Stimulated activated naive CD8-positive, alpha-beta T cell treated with anti-CD3 and anti-CD28 coated beads, Interleukin-15, amount 100 ng/mL, for 72 hours (primary cell): Measurements from ENCODE around the gene ZNF441.
"Not testable (repeated sequence)": the region's sequence is repeated elsewhere in the genome, so short reads cannot be mapped to it uniquely, and the experiment has no call there.

ENCODE experiments used
- ATAC-seq: fragments of 150-1000 bp; cut with Tn5 transposase; 2 replicates; pipeline ENCODE4 v1.10.0; 2021; ENCODE audit warnings: mild to moderate bottlenecking, moderate library complexity
- DNase-seq, 2 donors: peaks; one replicate each; pipeline ENCODE4 v3.0.0; 2021 to 2022
- H3K27ac Mint-ChIP-seq, 2 donors: one replicate each; pipeline ENCODE4 v1.8.0; 2022; ENCODE audit warnings: mild to moderate bottlenecking in 2 of 2, mixed read lengths in 2 of 2, moderate library complexity in 2 of 2
- H3K27me3 Mint-ChIP-seq: one replicate; pipeline ENCODE4 v1.8.0; 2022; ENCODE audit warnings: mixed read lengths
- H3K4me1 Mint-ChIP-seq: one replicate; pipeline ENCODE4 v1.8.0; 2022; ENCODE audit warnings: mild to moderate bottlenecking, mixed read lengths
- H3K4me3 Mint-ChIP-seq, 2 donors: one replicate each; pipeline ENCODE4 v1.8.0; 2022; ENCODE audit warnings: mild to moderate bottlenecking in 2 of 2, mixed read lengths in 2 of 2, moderate library complexity in 1 of 2
- H3K9me3 Mint-ChIP-seq, 2 donors: one replicate each; pipeline ENCODE4 v1.8.0; 2022; ENCODE audit warnings: mixed read lengths in 2 of 2

The ZNF441 gene

DNA sequence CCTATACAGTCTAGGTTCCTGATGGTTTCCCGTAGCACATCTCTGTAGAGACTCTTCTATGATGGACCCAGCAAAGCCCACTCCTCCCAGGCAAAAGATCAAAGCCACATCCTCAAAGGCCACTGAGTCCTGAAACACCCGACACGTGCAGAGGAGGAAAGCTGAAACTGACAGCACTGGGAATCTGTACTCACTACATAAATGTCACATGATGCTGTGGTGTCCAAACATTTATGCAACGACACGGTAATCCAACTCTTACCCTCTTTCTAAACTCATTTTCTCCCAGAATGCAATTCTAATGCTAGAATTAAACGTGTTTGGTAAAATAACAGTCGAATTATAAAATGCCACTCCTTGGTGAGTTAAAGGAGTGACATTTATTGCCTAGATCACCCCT is 7.0 kb upstream of the ZNF441 start:
- no peak overlapping the region for H3K4me3 Mint-ChIP-seq
- peaks cover 33% of the 10 kb centered on the region in 2 donors for H3K9me3 Mint-ChIP-seq
- H3K4me1 Mint-ChIP-seq: no peaks in the 10 kb centered on the region
- ATAC-seq (no peak), DNase-seq (no peak)
- H3K27me3 Mint-ChIP-seq: peaks cover 7% of the 10 kb centered on the region
- H3K27ac Mint-ChIP-seq: no peak overlapping the region

DNA sequence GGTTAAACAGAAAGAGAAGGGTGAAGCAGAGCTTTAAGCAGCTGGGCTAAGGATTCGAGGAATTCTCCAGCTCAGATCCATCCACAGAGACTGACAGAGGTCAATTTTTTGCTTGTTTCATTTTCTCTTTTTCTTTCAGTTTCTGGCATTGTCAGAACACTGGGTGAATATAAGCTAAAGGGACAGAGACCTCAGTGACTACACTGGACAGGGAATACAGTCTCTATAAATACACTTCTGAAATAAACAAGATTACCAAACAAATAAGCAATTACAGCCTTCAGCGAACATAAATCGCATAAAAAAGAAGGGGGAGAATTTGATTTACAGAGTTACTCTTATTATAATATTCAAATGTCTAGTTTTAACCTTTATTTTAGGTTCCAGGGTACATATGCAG is 3.7 kb upstream of the ZNF441 start:
- DNase-seq (no peak), ATAC-seq (no peak)
- peaks cover 16 to 23% of the 10 kb centered on the region in 2 donors for H3K9me3 Mint-ChIP-seq
- H3K27ac Mint-ChIP-seq: no peak overlapping the region
- H3K4me3 Mint-ChIP-seq: peak overlapping the region in 1 of 2 donors; percentile 16
- H3K27me3 Mint-ChIP-seq: peaks cover 13% of the 10 kb centered on the region
- peaks cover 14% of the 10 kb centered on the region for H3K4me1 Mint-ChIP-seq

GRCh38 chr19:11763611-11764010 is 3.2 kb upstream of the ZNF441 start:
- Mint-ChIP-seq H3K4me1 (peaks cover 19% of the 10 kb centered on the region), H3K27me3 (peaks cover 13% of the 10 kb centered on the region), H3K27ac (no peak overlapping the region), H3K4me3 (no peak overlapping the region), H3K9me3 (peaks cover 16 to 24% of the 10 kb centered on the region in 2 donors)
- ATAC-seq (no peak), DNase-seq (no peak)

GRCh38 chr19:11767633-11768133 is 883 bp downstream of the ZNF441 start:
- peaks cover 45 to 52% of the 10 kb centered on the region in 2 donors for H3K9me3 Mint-ChIP-seq
- H3K27me3 Mint-ChIP-seq: peaks cover 13% of the 10 kb centered on the region
- H3K4me1 Mint-ChIP-seq: peaks cover 24% of the 10 kb centered on the region
- H3K4me3 Mint-ChIP-seq: peak overlapping the region; percentile 98 to 100
- peak overlapping the region; percentile 90 to 91 for H3K27ac Mint-ChIP-seq
- DNase-seq: peak; percentile 11 to 32
- no peak for ATAC-seq

DNA sequence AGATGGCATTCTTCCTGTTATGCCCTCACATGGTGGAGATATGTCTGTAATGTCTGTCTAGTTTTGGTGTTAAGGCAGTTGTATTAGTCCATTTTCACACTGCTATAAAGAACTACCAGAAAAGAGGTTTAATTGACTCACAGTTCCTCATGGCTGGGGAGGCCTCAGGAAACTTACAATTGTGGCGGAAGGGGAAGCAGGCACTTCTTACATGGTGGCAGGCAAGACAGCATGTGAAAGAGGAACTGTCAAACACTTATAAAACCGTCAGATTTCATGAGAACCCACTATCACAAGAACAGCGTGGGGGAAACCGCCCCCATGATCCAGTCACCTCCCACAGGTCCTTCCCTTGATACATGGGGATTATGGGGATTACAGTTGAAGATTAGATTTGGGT is 3.2 kb downstream of the ZNF441 start:
- Mint-ChIP-seq H3K4me1 (peaks cover 24% of the 10 kb centered on the region), H3K27me3 (peaks cover 4% of the 10 kb centered on the region), H3K4me3 (no peak overlapping the region), H3K9me3 (peaks cover 48 to 60% of the 10 kb centered on the region in 2 donors), H3K27ac (no peak overlapping the region)
- DNase-seq (no peak), ATAC-seq (no peak)

GRCh38 chr19:11771520-11771919 is 4.7 kb downstream of the ZNF441 start:
- ATAC-seq, H3K4me3 Mint-ChIP-seq, H3K27me3 Mint-ChIP-seq, H3K27ac Mint-ChIP-seq, DNase-seq: not testable (repeated sequence)
- H3K4me1 Mint-ChIP-seq: peaks cover 22% of the 10 kb centered on the region
- peaks cover 51 to 58% of the 10 kb centered on the region in 2 donors for H3K9me3 Mint-ChIP-seq

DNA sequence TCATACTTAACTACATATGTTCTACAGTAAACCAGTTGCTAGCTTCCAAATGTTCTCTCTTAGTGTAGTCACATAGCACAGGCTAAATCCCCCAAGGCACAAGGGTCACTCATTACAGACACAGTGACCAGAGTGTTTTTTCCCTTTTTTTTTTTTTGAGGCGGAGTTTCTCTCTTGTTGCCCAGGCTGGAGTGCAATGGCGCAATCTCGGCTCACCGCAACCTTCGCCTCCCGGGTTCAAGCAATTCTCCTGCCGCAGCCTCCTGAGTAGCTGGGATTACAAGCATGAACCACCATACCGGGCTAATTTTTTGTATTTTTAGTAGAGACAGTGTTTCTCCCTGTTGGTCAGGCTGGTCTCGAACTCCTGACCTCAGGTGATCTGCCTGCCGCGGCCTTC is 9.9 kb downstream of the ZNF441 start:
- not testable (repeated sequence) for H3K27me3 Mint-ChIP-seq, H3K4me3 Mint-ChIP-seq, DNase-seq, ATAC-seq, H3K4me1 Mint-ChIP-seq, H3K27ac Mint-ChIP-seq
- peaks cover 44 to 64% of the 10 kb centered on the region in 2 donors for H3K9me3 Mint-ChIP-seq

DNA sequence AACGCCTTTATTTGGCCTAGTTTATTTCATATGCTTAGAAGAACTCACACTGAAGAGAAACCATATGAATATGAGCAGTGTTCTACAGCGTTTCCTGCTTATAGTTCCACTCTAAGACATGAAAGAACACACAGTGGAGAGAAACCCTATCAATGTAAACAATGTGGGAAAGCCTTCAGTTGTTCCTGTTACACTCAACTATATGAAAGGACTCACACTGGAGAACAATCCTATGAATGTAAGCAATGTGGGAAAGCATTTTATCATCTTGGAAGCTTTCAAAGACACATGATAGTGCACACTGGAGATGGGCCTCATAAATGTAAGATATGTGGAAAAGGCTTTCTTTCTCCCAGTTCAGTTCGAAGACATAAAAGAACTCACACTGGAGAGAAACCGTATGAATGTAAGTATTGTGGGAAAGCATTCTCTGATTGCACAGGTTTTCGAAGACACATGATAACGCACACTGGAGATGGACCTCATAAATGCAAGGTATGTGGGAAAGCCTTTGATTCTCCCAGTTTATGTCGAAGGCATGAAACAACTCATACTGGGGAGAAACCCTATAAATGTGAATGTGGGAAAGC is 13.7 kb downstream of the ZNF441 start:
- no peak for ATAC-seq
- Mint-ChIP-seq H3K4me3 (no peak overlapping the region), H3K4me1 (no peaks in the 10 kb centered on the region), H3K27ac (no peak overlapping the region), H3K27me3 (no peaks in the 10 kb centered on the region), H3K9me3 (peaks cover 40 to 70% of the 10 kb centered on the region in 2 donors)
- no peak for DNase-seq

DNA sequence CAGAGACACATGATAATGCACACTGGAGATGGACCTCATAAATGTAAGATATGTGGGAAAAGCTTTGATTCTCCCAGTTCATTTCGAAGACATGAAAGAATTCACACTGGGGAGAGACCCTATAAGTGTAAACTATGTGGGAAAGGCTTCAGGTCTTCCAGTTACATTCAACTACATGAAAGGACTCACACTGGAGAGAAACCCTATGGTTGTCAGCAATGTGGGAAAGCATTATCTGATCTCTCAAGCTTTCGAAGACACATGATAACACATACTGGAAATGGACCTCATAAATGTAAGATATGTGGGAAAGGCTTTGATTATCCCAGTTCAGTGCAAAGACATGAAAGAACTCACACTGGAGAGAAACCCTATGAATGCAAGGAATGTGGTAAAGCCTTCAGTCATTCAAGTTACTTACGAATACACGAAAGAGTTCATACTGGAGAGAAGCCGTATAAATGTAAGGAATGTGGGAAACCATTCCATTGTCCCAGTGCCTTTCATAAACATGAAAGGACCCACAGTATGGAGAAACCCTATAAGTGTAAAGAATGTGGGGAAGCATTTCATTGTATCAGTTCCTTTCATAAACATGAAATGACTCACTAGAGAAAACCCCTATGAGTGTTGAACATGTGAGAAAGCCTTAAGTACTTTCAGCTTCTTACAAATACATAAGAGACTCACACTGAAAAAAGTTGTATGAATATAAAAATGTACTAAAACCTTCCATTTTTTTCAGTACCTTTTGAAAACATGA is 14.7 kb downstream of the ZNF441 start:
- no peak for ATAC-seq
- H3K4me1 Mint-ChIP-seq: no peaks in the 10 kb centered on the region
- H3K27me3 Mint-ChIP-seq: no peaks in the 10 kb centered on the region
- DNase-seq: no peak
- H3K4me3 Mint-ChIP-seq: no peak overlapping the region
- H3K9me3 Mint-ChIP-seq: peaks cover 40 to 71% of the 10 kb centered on the region in 2 donors
- H3K27ac Mint-ChIP-seq: no peak overlapping the region

GRCh38 chr19:11783767-11784166 is 17.0 kb downstream of the ZNF441 start:
- no peak overlapping the region for H3K27ac Mint-ChIP-seq
- no peak for DNase-seq
- H3K27me3 Mint-ChIP-seq: no peaks in the 10 kb centered on the region
- no peaks in the 10 kb centered on the region for H3K4me1 Mint-ChIP-seq
- H3K9me3 Mint-ChIP-seq: peaks cover 45 to 69% of the 10 kb centered on the region in 2 donors
- ATAC-seq: no peak
- H3K4me3 Mint-ChIP-seq: no peak overlapping the region

GRCh38 chr19:11784356-11784755 is 17.6 kb downstream of the ZNF441 start:
- H3K27ac Mint-ChIP-seq: no peak overlapping the region
- DNase-seq (no peak), ATAC-seq (no peak)
- no peak overlapping the region for H3K4me3 Mint-ChIP-seq
- H3K9me3 Mint-ChIP-seq: peaks cover 45 to 75% of the 10 kb centered on the region in 2 donors
- H3K4me1 Mint-ChIP-seq: no peaks in the 10 kb centered on the region
- H3K27me3 Mint-ChIP-seq: no peaks in the 10 kb centered on the region

- H3K4me3 Mint-ChIP-seq: no peak overlapping the region
Observed at GRCh38 chr19:11787536-11787935, 20.7 kb downstream of the ZNF441 start.

DNA sequence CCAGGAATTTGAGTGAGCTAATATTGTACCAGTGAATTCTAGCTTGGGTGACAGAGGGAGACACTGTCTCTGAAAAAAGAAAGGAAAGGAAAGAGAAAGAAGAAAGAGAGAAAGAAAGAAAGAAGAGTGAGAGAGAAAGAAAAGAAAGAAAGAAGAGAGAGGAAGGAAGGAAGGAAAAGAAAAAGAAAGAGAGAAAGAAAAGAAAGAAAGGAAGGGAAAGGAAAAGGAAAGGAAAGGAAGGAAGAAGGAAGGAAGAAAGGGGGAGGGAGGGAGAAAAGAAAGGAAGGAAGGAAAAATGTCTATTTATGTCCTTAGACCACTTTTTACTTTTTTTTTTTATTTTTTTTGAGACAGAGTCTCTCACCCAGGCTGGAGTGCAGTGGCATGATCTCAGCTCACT is 26.1 kb downstream of the ZNF441 start:
- no peaks in the 10 kb centered on the region for H3K27me3 Mint-ChIP-seq
- H3K4me1 Mint-ChIP-seq: peaks cover 10% of the 10 kb centered on the region
- ATAC-seq (no peak), DNase-seq (no peak)
- peaks cover 14 to 25% of the 10 kb centered on the region in 2 donors for H3K9me3 Mint-ChIP-seq
- no peak overlapping the region for H3K27ac Mint-ChIP-seq
- no peak overlapping the region for H3K4me3 Mint-ChIP-seq

More at GRCh38 chr19:11787536-11787935, 20.7 kb downstream of the ZNF441 start:
- H3K27ac Mint-ChIP-seq: no peak overlapping the region
- ATAC-seq: no peak
- no peak for DNase-seq
- no peaks in the 10 kb centered on the region for H3K4me1 Mint-ChIP-seq
- no peaks in the 10 kb centered on the region for H3K27me3 Mint-ChIP-seq
- peaks cover 49 to 73% of the 10 kb centered on the region in 2 donors for H3K9me3 Mint-ChIP-seq

- peaks cover 22% of the 10 kb centered on the region for H3K4me1 Mint-ChIP-seq
- peaks cover 4 to 5% of the 10 kb centered on the region in 2 donors for H3K9me3 Mint-ChIP-seq
- H3K27ac Mint-ChIP-seq: no peak overlapping the region
- peak overlapping the region; percentile 97 to 98 for H3K4me3 Mint-ChIP-seq
- ATAC-seq (peak; percentile 76), DNase-seq (peak; percentile 79 to 85)
- H3K27me3 Mint-ChIP-seq: no peaks in the 10 kb centered on the region
Observed at GRCh38 chr19:11797491-11797890, 30.7 kb downstream of the ZNF441 start.

DNA sequence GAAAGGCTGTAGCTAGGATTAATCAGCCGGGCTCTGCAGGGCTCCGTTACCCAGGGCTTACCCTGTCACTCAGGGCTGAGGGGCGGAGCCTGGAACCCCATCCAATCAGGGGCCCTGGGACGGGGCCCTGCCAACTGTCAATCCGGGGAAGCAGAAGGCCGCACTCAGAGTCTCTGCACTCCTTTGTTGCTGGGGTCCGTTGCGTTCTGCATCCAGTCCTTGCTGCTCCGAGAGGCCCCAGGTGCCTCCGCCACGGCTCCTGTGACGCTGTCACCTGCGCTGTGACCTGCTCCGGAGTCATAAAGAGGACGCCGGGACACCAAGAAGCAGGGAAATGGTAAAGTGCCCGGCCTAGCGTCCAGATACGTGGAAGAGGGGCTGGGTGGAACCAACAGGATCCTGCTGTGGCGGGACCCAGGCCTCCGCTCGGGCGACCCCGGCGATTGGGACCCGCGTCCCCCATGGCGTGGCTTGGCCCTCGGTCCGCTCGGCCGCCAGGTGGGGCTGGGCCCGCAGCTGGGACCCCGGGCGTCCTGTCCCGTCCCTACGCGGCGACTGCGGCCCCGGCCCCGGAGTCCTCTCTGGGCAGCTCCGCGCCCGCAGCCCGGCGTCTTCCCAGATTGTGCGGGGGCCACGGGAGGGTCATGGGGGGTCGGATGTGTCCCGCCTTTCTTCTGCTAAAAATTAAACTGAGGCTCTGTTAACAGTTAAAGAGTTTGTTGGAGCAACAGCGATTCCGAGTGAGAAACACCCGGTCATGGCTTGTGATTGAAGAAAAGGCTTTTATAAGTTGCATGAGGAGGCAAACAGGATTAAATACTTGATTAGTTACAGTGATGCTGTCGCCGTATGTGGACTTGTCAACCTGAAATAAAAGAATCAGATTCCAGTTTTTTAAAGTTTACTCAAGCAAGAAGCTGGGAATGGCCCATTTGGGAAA is 31.9 kb downstream of the ZNF441 start, which contains the start of gene ZNF491:
ZNF491 (plus strand) TSS at position 133 of the 940 bp plus-strand sequence. CDS start 7,431 bp downstream, outside the sequence.
- Mint-ChIP-seq H3K4me3 (peak within 1 kb of the TSS; percentile 97 to 98), H3K27me3 (no peaks in the 10 kb centered on the region), H3K4me1 (peaks cover 22% of the 10 kb centered on the region), H3K27ac (peak within 1 kb of the TSS; percentile 94 to 96), H3K9me3 (peaks cover 11 to 12% of the 10 kb centered on the region in 2 donors)
- DNase-seq (peak; percentile 89 to 91), ATAC-seq (peak; percentile 99)
